HepG2 (cell line): ENCODE results near the gene ZMIZ1. TPM values are rescaled to one million over a fixed set of nuclear protein-coding genes. Genes with fewer than 3 reads are reported as not detected.

Experiments used
- AGO2 ChIP-seq: fragments of 200-400 bp; formaldehyde crosslinking; optimal IDR thresholded peaks from 2 replicates; pipeline ENCODE3; 2017; ENCODE audit warnings: mild to moderate bottlenecking, low read depth, low read length, moderate library complexity
- ARID2 ChIP-seq: sonication (generic); formaldehyde crosslinking; IDR thresholded peaks from 2 replicates; pipeline ENCODE4 v1.8.1; 2022; ENCODE audit warnings: mild to moderate bottlenecking, missing genetic modification reagents, borderline replicate concordance
- DDIT3 ChIP-seq: sonication (generic); formaldehyde crosslinking; IDR thresholded peaks from 2 replicates; pipeline ENCODE4 v1.4.0; 2020; ENCODE audit warnings: mild to moderate bottlenecking, missing genetic modification reagents
- FOSL2 ChIP-seq: sonication (generic); formaldehyde crosslinking; IDR thresholded peaks from 2 replicates; pipeline ENCODE4 v1.4.0; 2020; ENCODE audit warnings: missing genetic modification reagents
- GPN1 ChIP-seq: sonication (generic); formaldehyde crosslinking; IDR thresholded peaks from 2 replicates; pipeline ENCODE4 v1.5.1; 2020; ENCODE audit warnings: missing genetic modification reagents, borderline replicate concordance
- IRF1 ChIP-seq: sonication (generic); formaldehyde crosslinking; IDR thresholded peaks from 2 replicates; pipeline ENCODE4 v1.4.0; 2020; ENCODE audit warnings: low read depth, mild to moderate bottlenecking, missing genetic modification reagents
- MTA1 ChIP-seq: sonication (generic); formaldehyde crosslinking; IDR thresholded peaks from 2 replicates; pipeline ENCODE4 v1.4.0; 2020; ENCODE audit warnings: missing genetic modification reagents, mild to moderate bottlenecking, borderline replicate concordance
- NCOA2 ChIP-seq: sonication (generic); formaldehyde crosslinking; IDR thresholded peaks from 2 replicates; pipeline ENCODE4 v1.8.0; 2022; ENCODE audit warnings: inconsistent platforms
- PRDM4 ChIP-seq: sonication (generic); formaldehyde crosslinking; IDR thresholded peaks from 2 replicates; pipeline ENCODE4 v1.9.0; 2021; ENCODE audit warnings: missing genetic modification reagents, borderline replicate concordance
- SP140L ChIP-seq: sonication (generic); formaldehyde crosslinking; IDR thresholded peaks from 2 replicates; pipeline ENCODE4 v1.4.0; 2020; ENCODE audit warnings: missing genetic modification reagents, borderline replicate concordance
- SRY ChIP-seq: sonication (generic); formaldehyde crosslinking; IDR thresholded peaks from 2 replicates; pipeline ENCODE4 v1.8.0; 2022; ENCODE audit warnings: mild to moderate bottlenecking, missing genetic modification reagents
- U2AF1 ChIP-seq: fragments of 200-400 bp; formaldehyde crosslinking; optimal IDR thresholded peaks from 2 replicates; pipeline ENCODE3; 2017; ENCODE audit warnings: mild to moderate bottlenecking, low read depth, low read length
- ZBTB25 ChIP-seq: IDR thresholded peaks from 2 replicates; pipeline ENCODE4 v1.6.1; 2018; ENCODE audit warnings: missing genetic modification reagents
- ZC3H13 ChIP-seq: sonication (generic); formaldehyde crosslinking; IDR thresholded peaks from 2 replicates; pipeline ENCODE4 v1.8.1; 2023; ENCODE audit warnings: mild to moderate bottlenecking, missing genetic modification reagents, moderate library complexity
- ZNF138 ChIP-seq: sonication (generic); formaldehyde crosslinking; IDR thresholded peaks from 2 replicates; pipeline ENCODE4 v1.5.0; 2020; ENCODE audit warnings: mild to moderate bottlenecking, low read depth, missing genetic modification reagents
- ZNF180 ChIP-seq: sonication (generic); formaldehyde crosslinking; IDR thresholded peaks from 2 replicates; pipeline ENCODE4 v1.4.0; 2020; ENCODE audit warnings: low read depth, missing genetic modification reagents, borderline replicate concordance
- ZNF230 ChIP-seq: sonication (generic); formaldehyde crosslinking; IDR thresholded peaks from 2 replicates; pipeline ENCODE4 v1.4.0; 2020; ENCODE audit warnings: mild to moderate bottlenecking, missing genetic modification reagents
- ZNF30 ChIP-seq: sonication (generic); formaldehyde crosslinking; IDR thresholded peaks from 2 replicates; pipeline ENCODE4 v1.5.0; 2020; ENCODE audit warnings: mild to moderate bottlenecking, missing genetic modification reagents
- ZNF343 ChIP-seq: sonication (generic); formaldehyde crosslinking; IDR thresholded peaks from 2 replicates; pipeline ENCODE4 v1.4.0; 2020; ENCODE audit warnings: mild to moderate bottlenecking, missing genetic modification reagents
- ZNF354B ChIP-seq: sonication (generic); formaldehyde crosslinking; IDR thresholded peaks from 2 replicates; pipeline ENCODE4 v1.8.0; 2022; ENCODE audit warnings: mild to moderate bottlenecking, missing genetic modification reagents
- ZNF550 ChIP-seq: sonication (generic); formaldehyde crosslinking; IDR thresholded peaks from 2 replicates; pipeline ENCODE4 v1.4.0; 2020; ENCODE audit warnings: mild to moderate bottlenecking, missing genetic modification reagents, borderline replicate concordance
- ZNF614 ChIP-seq: IDR thresholded peaks from 2 replicates; pipeline ENCODE4 v1.6.1; 2018; ENCODE audit warnings: missing biosample characterization, missing genetic modification reagents, inconsistent platforms, borderline replicate concordance
- ZNF777 ChIP-seq: sonication (generic); formaldehyde crosslinking; IDR thresholded peaks from 2 replicates; pipeline ENCODE4 v1.4.0; 2020; ENCODE audit warnings: missing genetic modification reagents
- ZNF792 ChIP-seq: IDR thresholded peaks from 2 replicates; pipeline ENCODE4 v1.6.1; 2016
- ZSCAN29 ChIP-seq: sonication (generic); formaldehyde crosslinking; conservative IDR thresholded peaks from 2 replicates; pipeline ENCODE4 v1.4.0; 2020; ENCODE audit warnings: mild to moderate bottlenecking, missing genetic modification reagents
- polyA plus RNA-seq, 8 experiments: library from polyadenylated mRNA; depleted of rRNA in 3 of 8; stranded (reverse) in 7 of 8; unstranded in 1 of 8; fragments of >200 nt; fragmentation: Illumina TruSeq in 4 of 8; extraction: Trizol in 4 of 8; gene quantifications; 2 replicates each; pipeline versions ENCODE4 v1.2.1 to v1.2.3, GENCODE V29; 2011 to 2016; ENCODE audit warnings: low read depth in 4 of 8, missing spikeins in 1 of 8, mixed read lengths in 1 of 8; ENCODE audit not compliant: insufficient read depth in 1 of 8
- total RNA-seq, 5 experiments: library from RNA; depleted of rRNA; stranded (reverse); fragments of >200 nt; fragmentation: Illumina TruSeq; extraction: Trizol; gene quantifications; 2 replicates each; pipeline ENCODE4 v1.2.3, GENCODE V29; 2016; ENCODE audit warnings: low read depth in 1 of 5

ZMIZ1 gene
- total and polyA plus RNA-seq, 2 of the 13 experiments (the other 11 are each of a cell fraction or from before 2014, with no cell fraction given): 5.3 to 10.2 TPM

GRCh38 chr10:79067241-79068202 lies 1.2 kb upstream of the ZMIZ1 start (continued):
- TF ChIP-seq ZNF777 (CRISPR knock-in tag): peak; percentile 61; the same call in 1 of the 2 replicates
- no peak for TF ChIP-seq ZNF550
- TF ChIP-seq MTA1 (CRISPR knock-in tag): peak; percentile 74; the same call in 1 of the 2 replicates
- TF ChIP-seq ZNF614 (CRISPR knock-in tag): no peak
- no peak for TF ChIP-seq ZNF30 (CRISPR knock-in tag)
- no peak for TF ChIP-seq PRDM4 (CRISPR knock-in tag)
- no peak for TF ChIP-seq ZNF792 (CRISPR knock-in tag)
- TF ChIP-seq ZSCAN29 (CRISPR knock-in tag): peak; percentile 39; the same call in 1 of the 2 replicates
- TF ChIP-seq FOSL2: peak; percentile 31; the same call in 1 of the 2 replicates
- no peak for TF ChIP-seq ZNF180 (CRISPR knock-in tag)
- peak; percentile 57; the same call in 1 of the 2 replicates for TF ChIP-seq ZNF354B
- TF ChIP-seq SRY (CRISPR knock-in tag): peak; percentile 23; the same call in 1 of the 2 replicates
- no peak for TF ChIP-seq SP140L (CRISPR knock-in tag)
- TF ChIP-seq ARID2 (CRISPR knock-in tag): no peak
- TF ChIP-seq ZNF230: no peak
- TF ChIP-seq ZNF343 (CRISPR knock-in tag): 0 out of 2 replicates have a peak, but pooled peaks have one; percentile 48
- no peak for TF ChIP-seq GPN1 (CRISPR knock-in tag)
- TF ChIP-seq ZC3H13: peak; percentile 35; the same call in 1 of the 2 replicates
- no peak; the same call in 1 of the 2 replicates for TF ChIP-seq NCOA2 (CRISPR knock-in tag)
- no peak for TF ChIP-seq ZBTB25
- no peak for TF ChIP-seq U2AF1
- no peak for TF ChIP-seq IRF1
- no peak for TF ChIP-seq AGO2
- no peak for TF ChIP-seq DDIT3 (CRISPR knock-in tag)
- TF ChIP-seq ZNF138 (CRISPR knock-in tag): no peak
